SK-N-MC (cell line): ENCODE data around the gene LRG1.

Source experiments
- EZH2 ChIP-seq: fragments of 200-600 bp; sonication (generic); IDR thresholded peaks from one replicate; pipeline ENCODE4 v1.6.1; 2017; ENCODE audit warnings: antibody characterized with exemption
- FOXP2 ChIP-seq: optimal IDR thresholded peaks from 2 replicates; pipeline ENCODE3; 2011; ENCODE audit warnings: mild to moderate bottlenecking, moderate library complexity; ENCODE audit not compliant: insufficient read depth; ENCODE audit errors: extremely low read length, control extremely low read depth
- POLR2AphosphoS5 ChIP-seq: IDR thresholded peaks from 2 replicates; pipeline ENCODE4 v1.6.1; 2012; ENCODE audit warnings: mild to moderate bottlenecking, low read depth, low read length, borderline replicate concordance

GRCh38 chr19:4570402-4570801 is 30.6 kb upstream of the LRG1 start:
- no peak for TF ChIP-seq EZH2
- no peak for TF ChIP-seq POLR2AphosphoS5
- TF ChIP-seq FOXP2, result no peak
